HEK293 (cell line): ENCODE data around the gene AGMO.

ENCODE experiments used
- CTCF ChIA-PET: fragments of 350-600 bp; formaldehyde crosslinking; extraction: SDS; loops from one replicate; lab custom pipeline; 2021; ENCODE audit warnings: antibody characterized with exemption; lab: Yijun Ruan, JAX
- POLR2A ChIA-PET: fragments of 300-600 bp; formaldehyde crosslinking; extraction: SDS; loops from one replicate; lab custom pipeline; 2020; ENCODE audit warnings: antibody characterized with exemption, inconsistent platforms; lab: Yijun Ruan, JAX
- H3K27ac ChIP-seq: fragments of 200-500 bp; sonication (Bioruptor generic); 2 replicates; pipeline ENCODE4 v1.5.1; 2014; ENCODE audit warnings: low read depth, low read length, control low read depth, inconsistent platforms; ENCODE audit errors: extremely low read depth
- H3K36me3 ChIP-seq, 2 experiments: fragments of 200-500 bp in 1 of 2; sonication (Bioruptor generic) in 1 of 2; 1 replicate in 1 of 2; 2 replicates in 1 of 2; pipeline ENCODE4 v1.5.1; 2014 to 2017; ENCODE audit warnings: inconsistent platforms in 2 of 2, low read length in 2 of 2; ENCODE audit not compliant: control insufficient read depth in 2 of 2, insufficient read depth in 1 of 2
- H3K4me1 ChIP-seq: fragments of 200-500 bp; sonication (Bioruptor generic); 2 replicates; pipeline ENCODE4 v1.5.1; 2014; ENCODE audit warnings: mild to moderate bottlenecking, low read length, inconsistent platforms; ENCODE audit not compliant: control insufficient read depth, insufficient read depth
- H3K4me3 ChIP-seq: 2 replicates; pipeline ENCODE4 v1.5.1; 2011; ENCODE audit warnings: low read depth, mild to moderate bottlenecking, control low read depth, low read length, moderate library complexity
- H3K9me3 ChIP-seq: fragments of 200-500 bp; sonication (Bioruptor generic); 2 replicates; pipeline ENCODE4 v1.5.1; 2014; ENCODE audit warnings: low read depth, low read length, inconsistent platforms; ENCODE audit not compliant: control insufficient read depth, insufficient read depth
- HOXC10 ChIP-seq: sonication (generic); formaldehyde crosslinking; IDR thresholded peaks from 2 replicates; pipeline ENCODE4 v1.8.1; 2023; ENCODE audit warnings: mild to moderate bottlenecking, missing genetic modification reagents
- MZF1 ChIP-seq: fragments of 450-650 bp; formaldehyde crosslinking; IDR thresholded peaks from 2 replicates; pipeline ENCODE4 v1.5.1; 2017; ENCODE audit warnings: missing biosample characterization, missing genetic modification characterization, borderline replicate concordance
- PRDM1 ChIP-seq: fragments of 450-650 bp; formaldehyde crosslinking; IDR thresholded peaks from 2 replicates; pipeline ENCODE4; 2016; ENCODE audit warnings: missing biosample characterization, missing genetic modification characterization
- TCF7L2 ChIP-seq: IDR thresholded peaks from 2 replicates; pipeline ENCODE4 v1.6.1; 2011; ENCODE audit warnings: low read depth, mild to moderate bottlenecking, inconsistent platforms, low read length, moderate library complexity, borderline replicate concordance
- WT1 ChIP-seq: fragments of 450-650 bp; formaldehyde crosslinking; IDR thresholded peaks from 2 replicates; pipeline ENCODE4 v1.5.1; 2016; ENCODE audit warnings: missing biosample characterization, missing genetic modification characterization
- YY1 ChIP-seq: fragments of 450-650 bp; formaldehyde crosslinking; IDR thresholded peaks from 2 replicates; pipeline ENCODE4 v1.5.1; 2018; ENCODE audit warnings: missing biosample characterization, missing genetic modification characterization
- ZBTB1 ChIP-seq: fragments of 450-650 bp; formaldehyde crosslinking; IDR thresholded peaks from 2 replicates; pipeline ENCODE4 v1.5.1; 2016; ENCODE audit warnings: missing biosample characterization, missing genetic modification characterization
- ZFHX2 ChIP-seq: fragments of 450-650 bp; formaldehyde crosslinking; conservative IDR thresholded peaks from 2 replicates; pipeline ENCODE4 v1.5.1; 2016; ENCODE audit warnings: missing biosample characterization, missing genetic modification characterization
- ZFP41 ChIP-seq: fragments of 450-650 bp; formaldehyde crosslinking; IDR thresholded peaks from 2 replicates; pipeline ENCODE4 v1.5.1; 2016; ENCODE audit warnings: missing biosample characterization, missing genetic modification characterization, borderline replicate concordance
- ZNF155 ChIP-seq: fragments of 450-650 bp; formaldehyde crosslinking; IDR thresholded peaks from 2 replicates; pipeline ENCODE4 v1.5.1; 2016; ENCODE audit warnings: missing biosample characterization, missing genetic modification characterization
- ZNF157 ChIP-seq: fragments of 450-650 bp; formaldehyde crosslinking; IDR thresholded peaks from 2 replicates; pipeline ENCODE4 v1.5.1; 2016; ENCODE audit warnings: missing biosample characterization, missing genetic modification characterization
- ZNF16 ChIP-seq: fragments of 450-650 bp; formaldehyde crosslinking; IDR thresholded peaks from 2 replicates; pipeline ENCODE4 v1.5.1; 2016; ENCODE audit warnings: low read depth, missing biosample characterization, missing genetic modification characterization
- ZNF19 ChIP-seq: fragments of 450-650 bp; formaldehyde crosslinking; IDR thresholded peaks from 2 replicates; pipeline ENCODE4; 2016; ENCODE audit warnings: missing biosample characterization, missing genetic modification characterization, low read depth
- ZNF239 ChIP-seq: fragments of 450-650 bp; formaldehyde crosslinking; IDR thresholded peaks from 2 replicates; pipeline ENCODE4 v1.5.1; 2016; ENCODE audit warnings: missing biosample characterization, missing genetic modification characterization
- ZNF335 ChIP-seq: fragments of 450-650 bp; formaldehyde crosslinking; conservative IDR thresholded peaks from 2 replicates; pipeline ENCODE4 v1.5.1; 2016; ENCODE audit warnings: missing biosample characterization, missing genetic modification characterization
- ZNF350 ChIP-seq: fragments of 450-650 bp; formaldehyde crosslinking; IDR thresholded peaks from 2 replicates; pipeline ENCODE4 v1.5.0; 2017; ENCODE audit warnings: missing biosample characterization, mild to moderate bottlenecking, missing genetic modification characterization
- ZNF366 ChIP-seq: fragments of 450-650 bp; formaldehyde crosslinking; conservative IDR thresholded peaks from 2 replicates; pipeline ENCODE4 v1.5.1; 2016; ENCODE audit warnings: missing biosample characterization, missing genetic modification characterization
- ZNF48 ChIP-seq: fragments of 450-650 bp; formaldehyde crosslinking; IDR thresholded peaks from 2 replicates; pipeline ENCODE4 v1.5.1; 2016; ENCODE audit warnings: missing biosample characterization, missing genetic modification characterization
- ZNF549 ChIP-seq: fragments of 450-650 bp; IDR thresholded peaks from 2 replicates; pipeline ENCODE4 v1.5.1; 2018; ENCODE audit warnings: missing biosample characterization, missing genetic modification characterization, mild to moderate bottlenecking, inconsistent platforms, moderate library complexity
- ZNF624 ChIP-seq: fragments of 450-650 bp; formaldehyde crosslinking; IDR thresholded peaks from 2 replicates; pipeline ENCODE4 v1.5.1; 2017; ENCODE audit warnings: missing biosample characterization, missing genetic modification characterization
- ZNF639 ChIP-seq: fragments of 450-650 bp; formaldehyde crosslinking; IDR thresholded peaks from 2 replicates; pipeline ENCODE4 v1.5.1; 2016; ENCODE audit warnings: missing biosample characterization, missing genetic modification characterization
- ZNF660 ChIP-seq: fragments of 450-650 bp; IDR thresholded peaks from 2 replicates; pipeline ENCODE4 v1.5.1; 2018; ENCODE audit warnings: missing biosample characterization, mild to moderate bottlenecking, missing genetic modification characterization
- ZNF768 ChIP-seq: fragments of 450-650 bp; formaldehyde crosslinking; IDR thresholded peaks from 2 replicates; pipeline ENCODE4 v1.5.1; 2018; ENCODE audit warnings: missing biosample characterization, mild to moderate bottlenecking, missing genetic modification characterization
- ZNF777 ChIP-seq: fragments of 450-650 bp; formaldehyde crosslinking; IDR thresholded peaks from 2 replicates; pipeline ENCODE4 v1.5.1; 2017; ENCODE audit warnings: missing biosample characterization, missing genetic modification characterization, borderline replicate concordance
- ZNF791 ChIP-seq: fragments of 450-650 bp; formaldehyde crosslinking; IDR thresholded peaks from 2 replicates; pipeline ENCODE4 v1.5.1; 2016; ENCODE audit warnings: missing biosample characterization, missing genetic modification characterization
- TF ChIP-seq, protein P1 (sequence below): fragments of 450-650 bp; formaldehyde crosslinking; IDR thresholded peaks from 2 replicates; pipeline ENCODE4 v1.5.1; 2016; ENCODE audit warnings: missing biosample characterization, missing genetic modification characterization

The AGMO gene

DNA sequence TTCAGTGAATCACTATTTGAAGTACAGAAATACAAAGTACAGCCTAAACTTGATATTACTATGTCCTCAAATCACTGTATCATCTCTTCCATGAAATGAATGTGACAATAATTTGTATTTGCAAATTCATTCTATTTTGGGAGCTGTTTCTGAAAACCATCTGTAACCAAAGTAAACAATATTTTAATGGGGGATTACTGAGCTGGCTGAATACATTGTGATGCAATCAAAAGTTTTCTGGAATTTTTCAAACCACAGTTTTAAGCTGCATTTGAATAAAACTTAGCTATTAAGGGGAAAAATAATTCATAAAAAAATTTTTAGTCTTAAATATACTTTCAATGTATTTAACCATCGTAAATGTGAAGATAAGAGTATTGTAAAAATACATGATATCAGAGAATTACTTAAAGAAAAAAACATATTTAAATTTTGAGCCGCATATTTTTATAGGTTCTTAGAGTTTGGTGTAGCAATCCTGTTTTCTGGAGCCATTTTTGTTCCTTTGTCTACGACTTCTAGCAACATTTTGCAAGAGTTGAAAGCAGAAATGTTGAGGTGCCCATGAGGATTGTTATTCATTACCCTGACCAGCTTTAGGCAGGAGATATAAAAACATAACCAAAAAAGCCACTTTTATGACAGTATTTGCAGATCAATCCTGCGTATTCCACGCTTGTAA, 45.9 kb upstream of the AGMO start (continued):
- TF ChIP-seq HOXC10 (CRISPR knock-in tag), result no peak
- no peak for TF ChIP-seq ZNF350 (tag by site-specific recombination)
- TF ChIP-seq ZNF335, result no peak
- no peak for TF ChIP-seq ZFP41 (tag by site-specific recombination)

DNA sequence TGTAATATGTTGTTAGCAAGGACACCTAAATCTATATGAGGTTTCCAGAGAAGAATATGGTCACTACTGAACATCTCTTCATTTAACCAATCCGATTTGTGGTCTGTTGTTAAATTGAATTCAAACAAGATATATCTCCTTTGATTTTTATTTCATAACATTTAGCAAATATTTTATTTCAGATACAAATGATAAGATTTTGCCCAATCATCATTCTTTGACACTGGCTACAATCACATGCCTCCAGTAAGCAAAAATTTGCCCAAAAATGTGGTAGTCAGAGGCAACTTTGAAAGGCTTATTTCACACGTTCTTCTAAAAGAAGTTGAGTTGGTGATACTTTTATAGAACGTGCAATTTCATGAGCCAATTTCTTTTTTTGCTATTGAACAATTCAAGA, 44.7 kb upstream of the AGMO start:
- CTCF ChIA-PET, result no interaction called here
- POLR2A ChIA-PET, result no interaction called here
- no peaks in the 10 kb centered on the region; the same call in 1 of the 2 replicates for H3K4me1 ChIP-seq

DNA sequence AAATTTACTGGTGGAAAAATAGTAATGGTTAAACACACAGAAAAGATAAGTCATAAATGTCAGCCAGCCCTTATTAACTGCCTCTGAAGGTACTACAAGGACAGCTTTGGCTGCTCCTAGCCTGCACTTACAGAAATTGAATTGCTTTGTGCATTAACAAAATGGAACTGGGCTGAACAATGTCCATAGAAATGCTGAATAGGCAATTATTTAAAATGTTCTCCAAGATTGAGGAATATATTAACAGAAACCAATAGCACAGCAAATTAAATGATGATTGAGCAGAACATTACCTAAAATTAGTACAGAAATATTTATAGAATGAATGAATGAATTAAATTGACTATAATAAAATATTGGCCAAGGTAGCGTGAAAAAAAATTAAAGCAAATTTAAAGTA, 42.4 kb upstream of the AGMO start:
- no peaks in the 10 kb centered on the region for H3K9me3 ChIP-seq
- TF ChIP-seq, protein P1, sequence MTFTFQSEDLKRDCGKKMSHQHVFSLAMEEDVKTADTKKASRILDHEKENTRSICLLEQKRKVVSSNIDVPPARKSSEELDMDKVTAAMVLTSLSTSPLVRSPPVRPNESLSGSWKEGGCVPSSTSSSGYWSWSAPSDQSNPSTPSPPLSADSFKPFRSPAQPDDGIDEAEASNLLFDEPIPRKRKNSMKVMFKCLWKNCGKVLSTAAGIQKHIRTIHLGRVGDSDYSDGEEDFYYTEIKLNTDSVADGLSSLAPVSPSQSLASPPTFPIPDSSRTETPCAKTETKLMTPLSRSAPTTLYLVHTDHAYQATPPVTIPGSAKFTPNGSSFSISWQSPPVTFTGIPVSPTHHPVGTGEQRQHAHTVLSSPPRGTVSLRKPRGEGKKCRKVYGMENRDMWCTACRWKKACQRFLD, result no peak
- no peak for TF ChIP-seq YY1
- no peak for TF ChIP-seq ZNF366 (tag by site-specific recombination)
- TF ChIP-seq ZNF155 (tag by site-specific recombination), result no peak
- TF ChIP-seq TCF7L2, result no peak
- no peak for TF ChIP-seq ZNF660 (tag by site-specific recombination)
- TF ChIP-seq ZNF19, result no peak
- TF ChIP-seq WT1, result no peak
- POLR2A ChIA-PET, result no interaction called here
- no peaks in the 10 kb centered on the region; the same call in 1 of the 2 replicates for H3K4me1 ChIP-seq
- H3K4me3 ChIP-seq, result no peak overlapping the region
- no peaks in the 10 kb centered on the region for H3K36me3 ChIP-seq
- H3K27ac ChIP-seq, result no peak overlapping the region
- CTCF ChIA-PET, result interaction anchor here (0.6 kb wide), 1 partner anchor 817 kb away, joined by 5 read pairs; no protein-coding TSS in a partner anchor

More for the DNA sequence above, 44.7 kb upstream of the AGMO start:
- Histone ChIP-seq H3K4me3 (no peak overlapping the region), H3K9me3 (no peaks in the 10 kb centered on the region), H3K27ac (no peak overlapping the region), H3K36me3 (no peaks in the 10 kb centered on the region)
- TF ChIP-seq MZF1 (no peak), ZNF157 (tag by site-specific recombination) (no peak), WT1 (no peak), ZNF791 (tag by site-specific recombination) (no peak), ZFHX2 (tag by site-specific recombination) (no peak), TCF7L2 (no peak), ZNF768 (tag by site-specific recombination) (no peak), ZNF549 (tag by site-specific recombination) (no peak), ZNF239 (tag by site-specific recombination) (no peak), PRDM1 (no peak), ZNF624 (tag by site-specific recombination) (no peak), ZNF48 (tag by site-specific recombination) (no peak), ZNF16 (tag by site-specific recombination) (no peak), ZNF639 (no peak), ZNF777 (tag by site-specific recombination) (no peak), ZBTB1 (no peak)
